Progenitor cell of endocrine pancreas (in vitro differentiated cells): ENCODE data around the gene PREB. TPM values are rescaled to one million over a fixed set of nuclear protein-coding genes. Genes with fewer than 3 reads are reported as not detected.

ENCODE experiments used
- DNase-seq: peaks from one replicate; pipeline ENCODE4 v3.0.0; 2021; ENCODE audit warnings: low spot score; ENCODE audit not compliant: unreplicated experiment
- H3K27ac Mint-ChIP-seq: 2 replicates; pipeline ENCODE4 v1.8.0; 2021; ENCODE audit warnings: mild to moderate bottlenecking, moderate library complexity, mixed read lengths
- H3K27me3 Mint-ChIP-seq: 2 replicates; pipeline ENCODE4 v1.8.0; 2021; ENCODE audit warnings: mixed read lengths
- H3K36me3 Mint-ChIP-seq: 2 replicates; pipeline ENCODE4 v1.8.0; 2022; ENCODE audit warnings: mixed read lengths; ENCODE audit not compliant: insufficient read depth
- H3K4me1 Mint-ChIP-seq: 2 replicates; pipeline ENCODE4 v1.8.0; 2021; ENCODE audit warnings: low read depth, mixed read lengths
- H3K4me3 Mint-ChIP-seq: 2 replicates; pipeline ENCODE4 v1.8.0; 2021; ENCODE audit warnings: low read depth, mild to moderate bottlenecking, moderate library complexity, mixed read lengths
- H3K9me3 Mint-ChIP-seq: 2 replicates; pipeline ENCODE4 v1.8.0; 2021; ENCODE audit warnings: low read depth, mixed read lengths
- long read RNA-seq: library from polyadenylated mRNA; unstranded; transcript quantifications from one replicate; pipeline ENCODE4 v2.0.0, GENCODE V29; 2020
- total RNA-seq: library from RNA; stranded (reverse); gene quantifications from 2 replicates; pipeline ENCODE4 v1.2.1, GENCODE V29; 2021
- TF ChIP-seq, protein P1 (sequence below): fragments of 200-600 bp; sonication (generic); IDR thresholded peaks from one replicate; pipeline ENCODE4 v1.5.0; 2021; ENCODE audit warnings: antibody characterized with exemption, mild to moderate bottlenecking; ENCODE audit not compliant: unreplicated experiment

The PREB gene
- total RNA-seq: 46.9 and 49.7 TPM in 2 replicates
- long read RNA-seq, transcript PREB-201 (9 exons, 2,166 nt): major isoform, 11 of 18 reads
- long read RNA-seq, partial matches to known transcripts: 2 of 18 reads
- long read RNA-seq, other reads (novel, unspliced or antisense): 5 of 18 reads

DNA sequence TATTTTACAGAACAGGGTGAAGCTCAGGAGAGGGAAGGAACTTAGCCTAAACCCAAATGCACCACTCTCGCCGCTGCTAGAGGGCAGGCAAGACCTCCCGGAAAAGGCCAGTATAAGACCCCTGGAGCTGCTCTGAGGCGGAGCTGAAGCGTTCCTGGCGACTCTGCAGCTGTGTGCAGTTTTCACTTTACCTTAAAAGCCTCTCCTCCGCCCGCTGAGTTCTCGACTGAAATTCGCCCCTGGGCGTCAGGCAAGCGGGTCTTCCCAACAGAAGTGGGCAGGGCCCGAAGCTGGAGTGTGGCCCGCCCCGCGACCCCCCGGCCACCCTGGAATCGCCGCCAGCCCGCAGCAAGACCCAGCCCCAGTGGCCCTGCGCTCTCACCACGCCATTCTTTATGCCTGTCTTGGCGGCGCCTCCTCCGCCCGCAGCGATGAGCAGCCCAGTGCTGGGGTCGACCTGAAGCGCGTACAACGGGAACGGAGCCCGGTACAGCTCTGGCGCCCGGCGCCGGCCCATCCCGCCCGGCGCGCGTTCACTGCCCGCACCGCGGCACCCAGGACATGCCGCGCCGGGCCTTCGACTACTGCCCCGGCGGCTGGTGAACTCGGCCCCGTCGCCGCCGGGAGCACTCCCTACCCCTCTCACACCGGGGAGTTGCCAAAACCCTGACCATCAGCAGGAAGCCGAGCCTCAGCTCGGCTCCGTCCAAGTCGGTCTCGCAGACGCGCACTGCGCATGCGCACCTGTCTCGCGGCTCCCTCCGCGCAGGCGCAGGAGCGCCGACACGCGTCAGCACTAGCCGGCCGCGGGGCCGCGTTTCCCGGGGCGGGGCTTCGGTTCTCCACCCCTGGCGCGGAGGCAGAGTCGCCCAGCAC lies at the start of gene PREB:
Gene PREB, minus strand, starts transcription at position 732 of the 876 bp plus-strand sequence. Its CDS starts 215 bp downstream, at position 517.
- peaks cover 3% of the 10 kb centered on the region for H3K36me3 Mint-ChIP-seq
- DNase-seq: peak; percentile 99
- H3K4me1 Mint-ChIP-seq: peaks cover 12% of the 10 kb centered on the region
- TF ChIP-seq, protein P1, sequence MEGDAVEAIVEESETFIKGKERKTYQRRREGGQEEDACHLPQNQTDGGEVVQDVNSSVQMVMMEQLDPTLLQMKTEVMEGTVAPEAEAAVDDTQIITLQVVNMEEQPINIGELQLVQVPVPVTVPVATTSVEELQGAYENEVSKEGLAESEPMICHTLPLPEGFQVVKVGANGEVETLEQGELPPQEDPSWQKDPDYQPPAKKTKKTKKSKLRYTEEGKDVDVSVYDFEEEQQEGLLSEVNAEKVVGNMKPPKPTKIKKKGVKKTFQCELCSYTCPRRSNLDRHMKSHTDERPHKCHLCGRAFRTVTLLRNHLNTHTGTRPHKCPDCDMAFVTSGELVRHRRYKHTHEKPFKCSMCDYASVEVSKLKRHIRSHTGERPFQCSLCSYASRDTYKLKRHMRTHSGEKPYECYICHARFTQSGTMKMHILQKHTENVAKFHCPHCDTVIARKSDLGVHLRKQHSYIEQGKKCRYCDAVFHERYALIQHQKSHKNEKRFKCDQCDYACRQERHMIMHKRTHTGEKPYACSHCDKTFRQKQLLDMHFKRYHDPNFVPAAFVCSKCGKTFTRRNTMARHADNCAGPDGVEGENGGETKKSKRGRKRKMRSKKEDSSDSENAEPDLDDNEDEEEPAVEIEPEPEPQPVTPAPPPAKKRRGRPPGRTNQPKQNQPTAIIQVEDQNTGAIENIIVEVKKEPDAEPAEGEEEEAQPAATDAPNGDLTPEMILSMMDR: peak; percentile 46
- H3K9me3 Mint-ChIP-seq: no peaks in the 10 kb centered on the region
- H3K27ac Mint-ChIP-seq: peak within 1 kb of the TSS; percentile 97
- peak within 1 kb of the TSS; percentile 92 for H3K4me3 Mint-ChIP-seq
- peaks cover 3% of the 10 kb centered on the region for H3K27me3 Mint-ChIP-seq

DNA sequence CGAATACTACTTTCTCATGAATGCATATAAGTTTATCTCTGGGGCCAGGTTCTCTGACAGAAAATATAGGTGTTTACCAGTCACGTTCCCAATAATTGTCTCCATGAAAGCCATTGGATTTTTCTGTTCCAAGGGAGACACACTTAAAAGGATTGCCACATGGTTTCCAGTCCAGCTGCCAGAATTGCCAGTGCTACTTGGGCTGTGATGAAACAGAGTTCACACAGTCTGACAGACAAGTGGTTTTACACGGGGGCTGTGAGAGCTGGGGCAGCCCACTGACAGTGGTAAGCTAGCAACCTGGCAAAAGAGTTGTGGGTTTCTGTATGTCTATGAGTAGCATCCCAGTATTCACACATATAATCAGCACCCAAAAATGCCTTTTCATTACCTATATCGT lies 49.7 kb upstream of the PREB start:
- DNase-seq: no peak
- no peak overlapping the region for H3K4me3 Mint-ChIP-seq
- H3K27me3 Mint-ChIP-seq: no peaks in the 10 kb centered on the region
- no peak overlapping the region for H3K27ac Mint-ChIP-seq
- H3K9me3 Mint-ChIP-seq: no peaks in the 10 kb centered on the region
- no peaks in the 10 kb centered on the region for H3K36me3 Mint-ChIP-seq
- TF ChIP-seq, protein P1: no peak
- no peaks in the 10 kb centered on the region for H3K4me1 Mint-ChIP-seq

DNA sequence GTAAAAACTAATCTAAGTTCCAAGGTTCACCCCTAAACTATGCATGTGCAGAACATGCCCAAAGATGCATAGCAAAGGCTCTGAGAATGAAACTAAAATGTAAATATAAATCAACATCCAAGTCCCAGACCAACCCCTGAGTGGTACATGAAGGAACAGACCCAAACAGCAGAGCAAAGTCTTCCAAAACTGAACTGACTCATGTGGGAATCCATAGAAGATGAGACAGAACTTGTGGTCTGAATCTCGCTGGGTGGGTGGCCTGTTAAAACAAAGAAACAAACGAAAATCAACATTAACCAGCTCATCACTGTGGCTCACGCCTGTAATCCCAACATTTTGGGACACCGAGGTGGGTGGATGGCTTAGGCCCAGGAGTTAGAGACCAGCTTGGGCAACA lies 47.9 kb upstream of the PREB start:
- no peak overlapping the region for H3K27ac Mint-ChIP-seq
- H3K9me3 Mint-ChIP-seq: no peaks in the 10 kb centered on the region
- H3K36me3 Mint-ChIP-seq: no peaks in the 10 kb centered on the region
- H3K27me3 Mint-ChIP-seq: no peaks in the 10 kb centered on the region
- TF ChIP-seq, protein P1: no peak
- DNase-seq: no peak
- H3K4me1 Mint-ChIP-seq: no peaks in the 10 kb centered on the region
- H3K4me3 Mint-ChIP-seq: no peak overlapping the region

DNA sequence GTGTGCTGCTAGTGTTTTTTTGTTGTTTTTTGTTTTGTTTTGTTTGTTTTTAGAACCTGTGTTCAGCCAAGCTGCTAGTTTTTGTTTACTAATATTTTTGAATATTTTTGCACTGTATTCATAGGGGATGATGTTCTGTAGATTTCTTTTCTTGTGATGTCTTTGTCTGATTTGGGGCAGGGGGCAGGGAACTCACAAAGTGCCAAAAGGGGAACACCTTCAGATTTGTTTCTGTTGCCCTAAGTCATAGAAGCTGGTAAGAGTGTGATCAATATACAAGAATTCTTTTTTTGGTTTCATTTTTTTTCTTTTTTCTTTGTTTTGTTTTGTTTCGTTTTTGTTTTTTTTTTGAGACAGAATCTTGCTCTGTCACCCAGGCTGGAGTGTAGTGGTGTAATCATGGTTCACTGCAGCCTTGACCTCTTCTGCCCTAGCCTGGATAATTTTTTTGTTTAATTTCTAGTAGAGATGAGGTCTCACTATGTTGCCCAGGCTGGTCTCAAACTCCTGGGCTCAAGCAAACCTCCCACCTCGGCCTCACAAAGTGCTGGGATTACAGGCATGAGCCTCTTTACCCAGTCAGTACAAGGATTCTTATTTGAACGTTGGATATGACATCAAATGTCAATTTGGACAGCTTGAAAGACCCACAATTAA lies 45.0 kb upstream of the PREB start:
- no peak for DNase-seq
- Mint-ChIP-seq H3K9me3 (no peaks in the 10 kb centered on the region), H3K27me3 (no peaks in the 10 kb centered on the region), H3K4me3 (no peak overlapping the region), H3K36me3 (no peaks in the 10 kb centered on the region), H3K4me1 (no peaks in the 10 kb centered on the region), H3K27ac (no peak overlapping the region)
- TF ChIP-seq, protein P1: no peak

DNA sequence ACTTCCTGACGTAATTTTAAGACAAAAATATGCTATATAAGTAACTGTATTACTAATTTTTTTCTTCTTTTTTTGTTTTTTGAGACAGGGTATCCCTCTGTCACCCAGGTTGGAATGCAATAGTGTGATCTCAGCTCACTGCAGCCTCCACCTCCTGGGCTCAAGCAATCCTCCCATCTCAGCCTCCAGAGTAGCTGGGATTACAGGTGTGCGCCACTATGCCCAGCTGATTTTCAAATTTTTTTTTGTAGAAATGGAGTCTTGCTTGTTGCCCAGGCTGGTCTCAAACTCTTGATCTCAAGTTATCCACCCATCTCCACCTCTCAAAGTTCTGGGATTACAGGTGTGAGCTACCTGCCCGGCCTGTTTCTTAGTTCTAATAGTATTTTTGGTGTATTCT lies 44.0 kb upstream of the PREB start:
- no peaks in the 10 kb centered on the region for H3K9me3 Mint-ChIP-seq
- H3K4me3 Mint-ChIP-seq: no peak overlapping the region
- H3K27me3 Mint-ChIP-seq: no peaks in the 10 kb centered on the region
- TF ChIP-seq, protein P1: no peak
- no peaks in the 10 kb centered on the region for H3K36me3 Mint-ChIP-seq
- H3K4me1 Mint-ChIP-seq: no peaks in the 10 kb centered on the region
- H3K27ac Mint-ChIP-seq: no peak overlapping the region
- DNase-seq: no peak
